GM18502 (cell line): ENCODE data around the gene UNC119B.
A peak's percentile ranks its signal among the peaks of the same experiment; 100 is the strongest.

Source experiments
- ATAC-seq: cut with Tn5 transposase; IDR thresholded peaks from one replicate; pipeline ENCODE4 v1.9.1; 2021; ENCODE audit warnings: mild to moderate bottlenecking; ENCODE audit not compliant: unreplicated experiment, poor library complexity

Gene UNC119B

DNA sequence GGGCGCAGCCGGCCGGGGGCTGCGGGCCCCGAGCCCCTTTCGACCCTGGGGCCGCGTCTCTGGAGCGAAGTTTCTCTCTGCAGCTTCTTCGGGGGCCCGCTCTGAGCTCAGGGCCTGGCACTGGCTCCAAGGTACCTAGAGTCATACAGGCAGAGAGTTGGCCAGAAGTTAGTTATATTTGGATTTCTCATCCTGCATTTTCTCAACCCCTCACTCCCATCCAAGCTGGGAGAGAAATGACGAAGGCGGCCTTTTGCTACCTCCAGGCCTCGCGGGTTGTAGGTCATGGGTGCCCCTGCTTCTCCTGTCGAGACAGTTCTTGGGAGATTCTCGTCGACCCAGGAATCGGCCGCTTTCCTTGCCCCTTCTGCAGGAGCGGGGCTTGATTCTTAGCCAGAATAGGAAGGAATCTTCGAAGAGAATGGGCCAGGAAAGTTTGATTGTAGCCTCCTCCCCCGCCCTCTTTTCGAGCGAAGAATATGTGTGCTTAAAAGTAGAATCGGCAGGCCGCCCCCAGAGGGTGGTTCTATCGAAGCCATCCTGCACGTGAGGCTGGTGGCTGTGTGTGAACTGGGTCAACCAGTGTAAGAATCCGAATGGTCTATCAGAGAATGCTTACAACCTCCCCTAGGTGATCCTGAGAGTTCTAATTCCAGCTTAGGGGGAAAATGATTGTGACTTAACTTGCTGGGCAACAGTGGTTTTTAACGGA, 22.5 kb upstream of the UNC119B start:
- no peak for ATAC-seq

DNA sequence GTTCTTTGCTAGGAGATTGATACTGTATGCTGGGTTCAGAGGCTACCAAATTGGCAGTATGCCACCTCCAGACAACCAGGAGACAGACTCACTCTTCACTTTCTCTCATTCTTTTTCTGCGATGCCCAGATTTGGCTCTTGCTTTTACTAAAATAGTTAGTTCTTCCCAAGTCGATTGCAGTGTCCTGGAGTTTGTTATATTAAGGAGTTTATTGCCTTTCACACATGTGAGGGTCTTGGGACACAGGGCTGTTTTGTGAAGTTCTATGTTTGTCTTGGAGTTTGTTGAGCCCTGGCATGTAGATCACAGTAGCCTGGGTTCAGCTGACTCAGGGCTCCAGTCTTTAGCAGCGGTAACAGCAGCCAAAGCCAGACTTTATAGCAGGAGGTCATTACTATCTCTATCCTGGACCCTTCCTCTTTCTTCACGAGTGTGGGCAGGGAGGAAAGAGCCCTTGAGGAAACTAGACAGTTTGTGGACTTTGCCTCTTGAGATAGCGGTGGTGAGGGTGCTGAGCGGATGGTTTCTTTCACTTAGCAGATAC, 21.7 kb upstream of the UNC119B start:
- no peak for ATAC-seq

DNA sequence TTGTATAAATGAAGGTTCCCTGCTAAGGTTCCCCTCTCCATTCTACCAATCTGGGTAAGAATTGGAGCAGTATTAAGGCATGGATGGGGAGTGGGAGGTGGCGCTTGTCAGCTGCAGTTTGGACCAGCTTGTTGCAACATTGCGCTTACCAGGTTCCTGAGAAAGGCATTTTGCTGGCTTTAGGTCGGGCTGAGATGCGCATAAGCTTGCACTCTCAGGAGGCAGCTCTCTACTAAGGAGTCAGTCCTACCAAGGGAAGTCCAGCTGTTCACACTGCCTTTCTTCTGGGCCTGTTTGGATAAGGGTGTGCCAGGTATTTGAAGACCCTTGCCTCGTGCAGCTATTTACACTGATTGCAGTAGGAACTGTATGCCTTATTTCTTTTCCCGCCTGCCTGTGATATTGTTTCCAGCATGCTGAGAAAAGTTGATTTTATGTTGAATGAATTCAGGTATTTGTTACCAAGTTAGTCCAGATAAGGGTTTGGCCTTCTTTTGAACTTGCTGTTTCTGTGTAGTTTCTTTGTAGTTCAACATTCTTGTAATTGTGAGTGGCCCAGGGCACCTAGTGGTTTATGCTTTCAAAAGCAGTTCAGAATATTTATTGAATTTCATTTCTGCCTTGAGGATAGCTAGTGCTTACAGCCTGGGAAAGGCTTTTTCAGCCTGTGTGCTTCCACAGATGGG, 20.7 kb upstream of the UNC119B start:
- no peak for ATAC-seq

DNA sequence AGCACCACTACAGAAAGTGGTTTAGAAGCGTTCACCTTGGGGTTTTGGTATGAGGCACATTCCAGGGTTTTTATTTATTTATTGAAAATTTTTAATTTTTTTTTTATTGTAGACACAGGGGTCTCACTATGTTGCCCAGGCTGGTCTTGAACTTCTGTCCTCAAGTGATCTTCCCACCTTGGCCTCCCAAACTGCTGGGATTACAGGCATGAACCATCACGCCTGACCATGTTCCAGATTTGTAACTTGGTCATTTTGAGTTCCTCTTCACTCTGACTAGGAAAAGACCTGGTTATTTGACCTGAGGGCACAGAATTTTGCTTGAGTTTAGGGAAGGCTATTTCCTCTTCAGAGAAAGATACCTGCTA, 20.2 kb upstream of the UNC119B start:
- ATAC-seq: no peak

DNA sequence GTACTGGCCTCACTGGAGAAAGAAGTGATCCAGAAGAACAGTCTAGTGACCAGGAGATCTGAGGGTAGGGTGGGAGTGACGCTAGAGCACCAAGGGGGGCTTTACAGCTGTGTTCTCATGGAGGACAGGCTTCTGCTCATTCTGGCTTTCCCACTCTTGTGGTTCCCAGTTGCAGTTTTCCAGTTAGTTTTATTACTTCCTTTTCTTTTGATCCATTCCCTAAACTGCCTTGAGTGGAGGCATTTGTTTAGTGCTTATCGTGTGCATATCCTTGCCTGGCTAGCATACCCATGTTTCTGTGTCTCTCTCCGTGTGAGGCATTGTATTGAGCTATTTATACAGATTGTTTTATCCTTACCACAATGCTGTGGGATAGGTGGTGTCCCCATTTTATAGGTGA, 19.3 kb upstream of the UNC119B start:
- ATAC-seq: no peak

DNA sequence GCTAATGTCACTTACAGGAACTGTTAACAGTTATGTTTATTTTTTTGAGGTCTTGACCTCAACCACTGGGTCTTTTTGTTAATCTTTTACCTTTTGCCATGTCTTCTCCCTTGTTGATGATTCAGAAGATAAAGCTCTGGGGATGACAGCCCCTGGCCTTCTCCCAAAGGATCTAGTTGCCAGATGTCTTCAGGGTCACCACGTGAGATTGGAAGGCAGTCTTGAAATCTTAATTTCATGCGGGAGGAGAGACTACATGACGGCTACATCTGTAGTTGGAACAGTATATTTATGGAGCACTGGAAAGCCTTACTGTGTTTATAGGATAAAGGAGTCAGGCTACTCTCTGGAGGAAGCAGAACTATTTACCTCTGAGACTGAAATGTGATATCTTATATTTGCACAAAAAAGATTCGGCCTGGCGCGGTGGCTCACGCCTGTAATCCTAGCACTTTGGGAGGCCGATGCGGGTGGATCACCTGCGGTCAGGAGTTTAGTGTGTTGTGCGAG, 17.7 kb upstream of the UNC119B start:
- no peak for ATAC-seq

DNA sequence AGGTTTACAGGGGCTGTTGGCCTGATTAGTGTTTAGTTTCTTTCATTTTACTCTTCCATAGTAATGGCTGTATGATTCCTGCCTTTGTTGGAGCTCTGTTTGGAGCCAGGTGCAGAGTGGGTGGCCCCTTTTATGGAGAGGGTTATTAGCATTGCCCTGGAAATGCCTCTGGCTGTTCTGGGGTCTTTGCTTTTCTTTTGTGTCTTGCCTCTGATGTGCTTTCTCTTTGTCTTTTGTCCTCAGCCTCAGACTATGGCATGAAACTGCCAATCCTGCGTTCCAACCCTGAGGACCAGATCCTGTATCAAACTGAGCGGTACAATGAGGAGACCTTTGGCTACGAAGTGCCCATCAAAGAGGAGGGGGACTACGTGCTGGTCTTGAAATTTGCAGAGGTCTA, 16.4 kb upstream of the UNC119B start:
- no peak for ATAC-seq

DNA sequence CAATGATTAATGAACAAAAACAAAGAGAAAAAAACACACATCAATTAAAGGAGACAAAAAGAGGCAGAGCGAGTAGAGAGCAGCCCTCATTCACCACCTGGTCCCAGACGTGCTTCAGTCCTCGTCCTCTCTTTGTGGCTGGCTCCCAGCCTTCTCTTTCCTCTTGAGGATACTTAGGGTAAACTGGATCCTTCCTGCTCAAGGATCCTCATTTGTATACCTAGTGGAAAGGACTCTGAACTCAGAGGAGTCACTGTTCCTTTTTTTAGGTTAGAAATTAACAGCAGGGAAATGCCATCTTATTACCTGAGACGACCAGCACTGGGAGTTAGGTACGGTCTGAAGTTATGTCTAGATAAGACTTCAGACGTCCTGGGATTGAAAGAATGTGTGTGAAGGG, 13.6 kb upstream of the UNC119B start:
- ATAC-seq: no peak

DNA sequence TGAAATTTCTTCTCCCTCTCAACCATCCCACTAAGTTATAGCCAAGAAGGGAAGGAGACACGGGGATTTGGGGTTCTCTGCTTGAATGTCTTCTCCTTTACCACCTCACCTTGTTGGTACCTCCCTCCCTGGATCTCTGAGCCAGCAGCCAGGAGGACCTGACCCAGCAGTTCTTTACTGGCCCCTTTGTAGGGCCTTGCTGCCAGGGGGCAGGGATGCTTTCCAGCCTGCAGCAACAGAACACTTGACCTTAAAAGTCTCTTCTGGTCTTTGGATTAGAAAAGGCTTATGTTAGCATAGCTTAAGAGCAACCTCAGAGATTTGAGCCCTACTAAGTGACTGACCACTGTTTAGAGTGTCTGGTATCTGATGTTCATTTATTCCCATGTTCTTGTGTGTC, 12.9 kb upstream of the UNC119B start:
- ATAC-seq: no peak

DNA sequence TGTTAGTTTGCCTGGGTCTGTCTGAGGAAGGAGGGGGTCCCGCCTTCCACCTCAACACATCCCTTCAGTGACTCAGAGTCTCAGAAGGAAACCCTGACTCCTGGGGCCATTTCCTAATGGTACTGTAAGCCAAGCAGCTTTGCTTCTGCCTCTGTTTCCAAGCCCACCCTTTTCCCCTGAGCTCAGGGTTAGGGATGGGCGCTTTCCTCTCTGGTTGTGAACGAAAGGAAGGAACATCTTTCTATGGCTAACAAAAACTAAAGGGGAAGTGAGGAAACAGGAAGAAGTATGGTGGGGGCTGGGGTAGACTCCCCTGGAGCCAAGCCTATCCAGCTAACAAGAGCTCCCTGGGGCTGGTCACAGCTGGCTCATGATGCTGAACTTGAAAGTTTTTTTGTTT, 11.6 kb upstream of the UNC119B start:
- no peak for ATAC-seq

DNA sequence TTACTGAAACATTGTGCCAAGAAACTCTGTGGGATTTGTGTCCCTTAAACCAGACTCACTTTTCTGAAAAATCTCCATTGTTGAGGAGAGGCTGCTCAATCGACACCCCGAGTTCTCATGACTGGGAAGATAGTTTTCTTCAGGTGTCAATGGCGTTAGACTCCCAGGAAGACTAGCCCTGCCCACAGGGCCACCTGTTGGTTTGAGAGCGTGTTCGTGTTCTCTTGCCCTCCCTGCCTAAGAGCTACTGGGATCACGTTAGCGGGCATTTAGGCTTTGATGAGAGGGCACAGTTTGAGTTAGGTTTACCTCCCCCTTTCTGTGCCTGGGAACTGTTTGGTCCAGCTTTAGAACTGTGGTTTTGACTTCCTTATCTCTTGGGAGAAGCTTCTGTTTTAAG, 10.7 kb upstream of the UNC119B start:
- no peak for ATAC-seq

DNA sequence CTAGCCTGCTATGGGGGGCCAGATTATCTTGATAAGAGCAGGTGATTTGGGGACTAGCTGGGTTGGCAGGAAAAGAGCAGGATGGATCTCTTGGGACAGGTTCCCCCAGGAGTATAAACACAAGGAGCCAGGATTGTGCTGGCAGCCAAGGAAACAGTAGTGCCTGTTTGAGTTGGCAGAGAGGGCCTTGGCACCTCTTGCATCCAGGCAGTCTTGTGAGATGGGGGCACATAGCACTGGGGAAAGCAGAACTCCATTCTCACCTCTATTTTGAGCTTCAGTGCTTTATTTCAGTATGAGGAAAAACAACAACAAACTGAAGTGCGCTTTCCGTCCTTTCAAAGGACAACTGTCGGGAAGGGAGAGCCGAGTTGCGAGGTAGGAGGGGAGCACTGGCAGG, 9.4 kb upstream of the UNC119B start:
- no peak for ATAC-seq

DNA sequence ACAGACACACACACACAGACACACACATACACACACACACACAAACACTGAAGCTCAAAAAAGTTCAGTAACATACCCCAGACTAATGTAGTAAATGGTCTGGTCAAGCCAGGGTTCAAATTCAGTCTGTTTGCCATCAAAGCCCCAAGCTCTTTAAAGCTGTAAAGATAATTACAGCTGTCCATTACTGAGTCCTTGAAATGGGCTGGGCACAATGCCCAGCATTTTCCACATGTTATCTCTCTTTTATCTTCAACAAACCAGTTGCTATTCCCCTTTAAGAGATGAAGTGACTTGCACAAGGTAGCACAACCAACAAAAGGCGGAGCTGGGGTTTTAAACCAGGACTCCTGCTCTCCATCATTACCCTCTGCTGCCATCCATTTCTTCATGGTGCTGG, 7.6 kb upstream of the UNC119B start:
- no peak for ATAC-seq

DNA sequence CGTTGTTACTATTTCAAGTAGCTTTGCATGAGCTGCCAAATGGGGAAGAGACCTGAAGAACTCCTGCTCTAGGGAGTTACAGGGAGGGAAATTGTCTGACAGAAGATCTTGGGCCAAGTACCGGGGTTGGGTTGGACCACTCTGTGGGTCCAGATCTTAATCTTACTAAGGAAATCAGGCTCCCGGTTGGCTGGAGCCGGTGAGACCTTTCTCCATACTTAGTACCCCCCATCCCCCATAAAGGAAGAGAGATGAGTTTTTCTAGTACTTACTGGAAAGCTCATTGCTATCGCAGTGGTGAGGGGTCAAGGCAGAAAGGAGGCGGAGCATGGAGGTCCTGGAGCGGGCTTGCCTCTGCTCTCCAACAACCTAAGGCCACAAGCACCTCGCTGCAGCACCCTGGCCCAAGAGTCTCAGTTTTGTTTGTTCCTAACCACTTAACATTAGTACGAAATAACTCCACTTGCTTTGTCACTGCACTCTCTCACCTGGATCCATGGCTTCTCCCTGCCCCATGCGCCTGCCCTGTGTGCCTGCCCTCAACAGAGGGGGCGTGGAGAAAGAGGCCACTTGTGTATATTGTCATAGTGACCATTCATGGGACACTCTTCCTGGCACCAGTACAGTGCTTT, 6.8 kb upstream of the UNC119B start:
- ATAC-seq: no peak

DNA sequence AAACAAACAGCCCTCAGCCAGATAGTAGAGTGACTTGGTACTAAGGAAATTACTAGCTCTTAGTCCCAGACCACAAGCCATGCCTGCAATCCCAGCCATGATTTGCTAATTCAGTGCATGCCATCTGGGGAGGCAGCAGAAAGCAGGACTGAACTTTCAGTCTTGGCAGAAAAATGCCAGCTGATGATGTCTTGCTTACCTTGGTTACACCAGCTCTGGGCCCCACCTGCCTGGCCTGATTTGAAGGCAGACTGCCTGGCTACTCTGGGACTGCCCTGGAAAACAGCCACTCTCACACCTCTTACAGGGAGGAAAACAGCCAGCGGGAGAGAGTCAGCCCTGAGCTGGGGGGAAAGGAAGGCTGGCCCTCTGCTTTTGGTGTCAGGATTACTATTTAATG, 4.6 kb upstream of the UNC119B start:
- ATAC-seq: no peak

DNA sequence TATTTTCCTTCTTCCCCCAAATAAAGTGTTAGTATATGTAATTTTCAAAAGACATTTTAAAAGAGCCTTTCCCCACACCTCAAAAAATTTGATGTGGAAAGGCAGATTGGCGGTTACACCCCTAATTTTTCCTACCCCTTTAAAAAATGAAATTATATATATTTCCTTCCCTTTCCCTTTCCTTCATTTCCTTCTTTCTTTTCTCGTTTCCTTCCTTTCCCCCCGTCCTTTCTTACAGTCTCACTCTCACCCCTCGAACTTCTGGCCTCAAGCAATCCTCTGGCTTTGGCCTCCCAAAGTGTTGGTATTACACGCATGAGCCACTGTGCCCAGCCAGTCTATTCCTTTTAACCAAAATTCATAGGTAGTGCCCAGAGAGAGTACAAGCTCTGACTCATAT, 4.2 kb upstream of the UNC119B start:
- ATAC-seq: no peak

DNA sequence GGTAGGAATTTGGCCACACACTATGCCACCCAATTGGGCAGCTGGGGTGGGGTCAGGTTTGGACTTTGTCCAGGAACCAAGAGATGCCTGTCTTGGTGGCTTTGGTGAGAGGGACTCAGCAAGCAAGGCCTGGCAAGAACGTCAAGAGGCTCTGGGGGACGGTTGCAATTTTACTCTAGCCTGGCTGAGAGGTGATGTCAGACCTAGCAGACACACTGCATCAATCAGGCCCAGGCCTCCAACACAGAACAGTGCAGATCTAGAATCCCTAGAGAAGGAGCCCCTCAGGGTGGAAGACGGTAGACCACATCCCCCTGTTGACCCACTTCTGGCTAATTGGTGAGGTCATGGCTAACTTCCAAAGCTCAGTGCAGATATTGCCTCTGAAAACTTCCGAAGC, 1.6 kb upstream of the UNC119B start:
- no peak for ATAC-seq

DNA sequence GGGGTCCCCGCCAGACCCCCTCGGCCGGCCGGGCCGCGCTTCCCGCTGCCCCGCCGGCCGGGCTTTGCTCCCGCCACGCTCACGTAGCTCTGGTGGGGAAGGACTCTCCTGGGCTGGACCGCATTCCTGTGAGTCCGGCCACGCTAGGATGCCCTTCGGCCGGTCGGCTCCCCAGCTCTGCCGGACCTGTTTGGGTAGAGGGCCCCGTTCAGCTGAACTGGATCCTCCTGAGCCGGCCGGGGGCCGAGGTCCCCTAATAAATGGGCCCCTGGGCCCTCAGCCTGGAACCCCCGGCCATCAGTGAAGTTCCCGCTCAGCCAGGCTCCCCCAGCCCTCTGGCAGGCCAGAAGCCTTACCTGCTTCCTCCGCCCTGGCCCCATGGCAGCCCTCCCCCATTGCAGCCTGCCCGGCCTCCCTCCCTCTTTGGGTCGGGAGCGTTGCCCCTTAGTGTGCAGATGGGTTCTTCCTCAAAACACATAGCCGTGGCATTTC, 593 bp downstream of the UNC119B start:
- ATAC-seq: peak; percentile 25

DNA sequence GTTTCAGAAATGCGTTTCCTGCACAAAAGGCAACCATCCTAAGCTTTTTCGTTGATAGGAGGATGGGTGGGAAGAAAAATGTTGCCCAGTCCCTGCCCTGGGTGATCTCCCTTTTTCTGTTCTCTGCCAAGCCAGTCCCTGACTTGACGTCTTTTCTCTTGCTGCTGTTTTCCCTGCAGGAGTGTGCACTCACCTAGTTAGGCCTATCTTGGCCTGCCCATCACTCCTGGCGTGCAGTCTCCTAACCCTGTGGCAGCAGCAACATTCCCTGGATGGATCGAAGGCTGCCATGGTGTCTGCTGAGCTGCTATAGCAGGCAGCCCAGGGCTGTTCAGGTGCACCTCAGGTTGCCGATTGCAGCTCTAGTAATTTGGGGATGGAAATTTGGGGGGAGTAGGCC, 1.2 kb downstream of the UNC119B start:
- no peak for ATAC-seq

DNA sequence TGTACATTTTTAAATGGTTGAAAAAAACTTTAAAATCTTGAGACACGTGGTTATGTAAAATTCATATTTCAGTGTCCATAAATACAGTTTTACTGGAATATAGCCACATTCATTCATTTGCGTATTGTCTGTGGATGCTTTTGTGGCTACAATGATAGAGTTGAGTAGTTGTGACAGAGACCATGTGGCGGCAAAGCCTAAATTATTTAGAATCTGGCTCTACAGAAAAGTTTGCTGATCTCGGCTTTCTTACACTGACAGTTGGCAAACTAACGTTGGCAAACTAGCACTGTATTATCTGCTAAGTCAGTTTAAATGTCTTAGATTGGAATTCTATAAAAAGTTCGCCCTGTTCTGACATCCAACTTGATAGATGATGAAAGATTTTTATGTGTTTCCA, 2.4 kb downstream of the UNC119B start:
- no peak for ATAC-seq

DNA sequence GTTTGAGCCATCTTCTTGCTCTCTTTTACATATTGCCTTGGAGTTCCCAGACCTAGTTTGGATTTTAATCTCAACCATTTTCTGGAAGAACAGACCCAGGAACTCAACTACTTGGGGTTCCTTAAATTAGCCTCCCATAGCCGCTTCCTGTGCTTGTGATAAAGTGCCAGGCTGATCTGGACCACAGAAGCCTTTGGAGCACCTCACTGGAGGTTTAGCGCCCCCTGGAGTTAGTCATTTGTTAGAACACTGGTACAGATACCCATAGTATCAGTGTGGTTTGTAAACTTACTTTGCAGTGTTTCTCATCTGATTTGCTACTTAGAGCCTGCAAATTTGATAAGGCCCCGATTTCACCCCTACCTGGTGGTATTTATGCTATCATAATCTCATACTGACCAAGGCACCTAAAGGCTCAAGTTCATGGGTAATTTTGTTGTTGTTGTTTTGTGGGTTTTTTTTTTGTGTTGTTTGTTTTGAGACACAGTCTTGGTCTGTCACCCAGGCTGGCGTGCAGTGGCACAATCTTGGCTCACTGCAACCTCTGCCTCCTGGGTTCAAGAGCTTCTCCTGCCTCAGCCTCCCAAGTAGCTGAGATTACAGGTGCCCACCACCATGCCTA, 3.7 kb downstream of the UNC119B start:
- ATAC-seq: no peak
